DOHH2 (cell line): ENCODE results near the gene EIF2B2.

Experiments used
- H3F3A ChIP-seq: fragments of 200-600 bp; sonication (generic), shearing (Covaris generic); 2 replicates; pipeline ENCODE4 v1.6.0; 2016; ENCODE audit warnings: antibody characterized with exemption, mild to moderate bottlenecking; ENCODE audit not compliant: control insufficient read depth, insufficient read depth
- H3K27ac ChIP-seq: fragments of 200-600 bp; sonication (generic); 2 replicates; pipeline ENCODE4 v1.5.1; 2014; ENCODE audit warnings: low read depth, mild to moderate bottlenecking, low read length, moderate library complexity
- H3K27me3 ChIP-seq: fragments of 200-600 bp; sonication (generic); 2 replicates; pipeline ENCODE4 v1.6.1; 2014; ENCODE audit warnings: mild to moderate bottlenecking, low read length, mixed read lengths; ENCODE audit not compliant: control insufficient read depth
- H3K36me3 ChIP-seq: fragments of 200-600 bp; sonication (generic); 2 replicates; pipeline ENCODE4 v1.6.1; 2014; ENCODE audit warnings: mild to moderate bottlenecking, low read length, moderate library complexity, mixed read lengths; ENCODE audit not compliant: control insufficient read depth
- H3K4me1 ChIP-seq: fragments of 200-600 bp; sonication (generic); 2 replicates; pipeline ENCODE4 v1.6.1; 2014; ENCODE audit warnings: mild to moderate bottlenecking, low read length, mixed read lengths; ENCODE audit not compliant: control insufficient read depth
- H3K4me2 ChIP-seq: fragments of 200-600 bp; sonication (generic); 2 replicates; pipeline ENCODE4 v1.6.0; 2014; ENCODE audit warnings: mild to moderate bottlenecking, low read length, moderate library complexity
- H3K4me3 ChIP-seq: fragments of 200-600 bp; sonication (generic); 2 replicates; pipeline ENCODE4 v1.5.1; 2014; ENCODE audit warnings: mild to moderate bottlenecking, low read length, mixed read lengths
- H3K79me2 ChIP-seq: fragments of 200-600 bp; sonication (generic); 2 replicates; pipeline ENCODE4 v1.6.1; 2014; ENCODE audit warnings: mild to moderate bottlenecking, low read length, mixed read lengths; ENCODE audit not compliant: control insufficient read depth
- H3K9me2 ChIP-seq: fragments of 200-600 bp; sonication (generic); replicated peaks from 2 replicates; pipeline ENCODE4 v1.6.1; 2014; ENCODE audit warnings: mild to moderate bottlenecking, low read length, mixed read lengths; ENCODE audit not compliant: control insufficient read depth
- H3K9me3 ChIP-seq: fragments of 200-600 bp; sonication (generic); 2 replicates; pipeline ENCODE4 v1.6.1; 2014; ENCODE audit warnings: antibody characterized with exemption, low read length, mixed read lengths; ENCODE audit not compliant: control insufficient read depth, insufficient read depth
- H4K20me1 ChIP-seq: fragments of 200-600 bp; sonication (generic); 2 replicates; pipeline ENCODE4 v1.6.0; 2014; ENCODE audit warnings: low read depth, mild to moderate bottlenecking, antibody characterized with exemption, low read length, moderate library complexity; ENCODE audit not compliant: control insufficient read depth, insufficient read depth
- EZH2phosphoT487 ChIP-seq: fragments of 200-600 bp; sonication (generic); IDR thresholded peaks from 2 replicates; pipeline ENCODE4 v1.6.1; 2017; ENCODE audit warnings: borderline replicate concordance, mild to moderate bottlenecking, antibody characterized with exemption, low read length, moderate library complexity, mixed read lengths
- TF ChIP-seq, protein P1 (sequence below): fragments of 200-600 bp; sonication (generic); IDR thresholded peaks from one replicate; pipeline ENCODE4 v1.5.1; 2014; ENCODE audit warnings: antibody characterized with exemption, mild to moderate bottlenecking, low read depth, low read length; ENCODE audit not compliant: poor library complexity, severe bottlenecking

Gene EIF2B2

DNA sequence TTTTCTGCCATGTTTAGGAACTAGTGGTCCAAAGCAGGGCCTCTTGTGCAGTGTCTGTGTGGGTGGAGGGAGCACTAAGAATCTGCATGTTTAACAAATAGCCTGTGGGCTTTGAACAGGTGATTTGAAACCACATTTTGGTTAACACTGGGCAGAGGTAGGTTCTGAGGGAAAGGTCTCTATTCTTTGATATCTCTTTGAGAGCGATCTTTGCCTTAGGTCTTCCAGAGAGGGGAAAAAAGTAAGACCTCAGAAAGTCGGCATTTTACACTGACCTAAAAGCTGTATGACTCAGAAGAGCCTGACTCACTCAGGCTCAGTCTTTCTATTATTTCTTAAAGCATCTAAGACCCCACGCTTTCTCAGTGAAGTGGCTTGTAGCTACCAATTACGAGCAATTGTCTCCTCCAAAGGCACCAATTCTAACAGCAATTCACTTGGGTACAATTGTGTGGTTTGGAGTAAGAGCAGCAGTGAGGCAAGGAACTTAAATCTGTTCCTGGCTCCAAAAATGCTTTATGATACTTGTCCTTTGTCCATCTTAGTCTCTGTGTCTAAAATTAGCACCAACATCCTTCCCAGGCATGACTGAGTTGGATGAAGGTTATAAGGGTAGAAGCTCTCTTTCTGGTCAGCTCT is 8.8 kb downstream of the EIF2B2 start:
- TF ChIP-seq EZH2phosphoT487 = no peak
- TF ChIP-seq, protein P1, sequence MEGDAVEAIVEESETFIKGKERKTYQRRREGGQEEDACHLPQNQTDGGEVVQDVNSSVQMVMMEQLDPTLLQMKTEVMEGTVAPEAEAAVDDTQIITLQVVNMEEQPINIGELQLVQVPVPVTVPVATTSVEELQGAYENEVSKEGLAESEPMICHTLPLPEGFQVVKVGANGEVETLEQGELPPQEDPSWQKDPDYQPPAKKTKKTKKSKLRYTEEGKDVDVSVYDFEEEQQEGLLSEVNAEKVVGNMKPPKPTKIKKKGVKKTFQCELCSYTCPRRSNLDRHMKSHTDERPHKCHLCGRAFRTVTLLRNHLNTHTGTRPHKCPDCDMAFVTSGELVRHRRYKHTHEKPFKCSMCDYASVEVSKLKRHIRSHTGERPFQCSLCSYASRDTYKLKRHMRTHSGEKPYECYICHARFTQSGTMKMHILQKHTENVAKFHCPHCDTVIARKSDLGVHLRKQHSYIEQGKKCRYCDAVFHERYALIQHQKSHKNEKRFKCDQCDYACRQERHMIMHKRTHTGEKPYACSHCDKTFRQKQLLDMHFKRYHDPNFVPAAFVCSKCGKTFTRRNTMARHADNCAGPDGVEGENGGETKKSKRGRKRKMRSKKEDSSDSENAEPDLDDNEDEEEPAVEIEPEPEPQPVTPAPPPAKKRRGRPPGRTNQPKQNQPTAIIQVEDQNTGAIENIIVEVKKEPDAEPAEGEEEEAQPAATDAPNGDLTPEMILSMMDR = no peak
- Histone ChIP-seq H3K4me2 (no peak overlapping the region), H3F3A (0 out of 2 replicates have a peak, but pooled peaks cover 9% of the 10 kb centered on the region), H3K4me1 (no peaks in the 10 kb centered on the region), H3K79me2 (no peaks in the 10 kb centered on the region), H4K20me1 (no peaks in the 10 kb centered on the region), H3K36me3 (peaks cover 85% of the 10 kb centered on the region), H3K27ac (no peak overlapping the region), H3K9me3 (no peaks in the 10 kb centered on the region), H3K4me3 (no peak overlapping the region), H3K27me3 (no peaks in the 10 kb centered on the region), H3K9me2 (no peaks in the 10 kb centered on the region)

DNA sequence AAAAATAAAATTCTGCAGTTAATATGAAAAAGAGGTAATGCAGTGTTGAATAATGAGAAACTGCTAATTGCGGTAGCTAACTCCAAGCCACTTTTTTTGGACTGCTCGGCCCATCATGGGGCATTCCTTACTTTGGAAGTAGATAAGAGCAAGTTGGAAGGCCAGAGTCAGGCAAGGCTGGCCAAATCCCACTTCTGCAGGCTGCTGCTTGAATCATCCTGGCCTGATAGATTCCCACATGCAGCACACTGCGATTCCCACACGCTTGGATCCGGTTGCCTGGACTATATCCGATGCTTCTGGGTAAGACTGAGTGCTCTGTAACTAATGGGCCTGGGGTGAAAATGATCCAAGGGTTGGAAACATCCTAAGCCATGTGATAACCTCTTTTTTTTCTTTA is 10.6 kb downstream of the EIF2B2 start:
- no peaks in the 10 kb centered on the region for H3K9me2 ChIP-seq
- H3K36me3 ChIP-seq = peaks cover 76% of the 10 kb centered on the region
- H4K20me1 ChIP-seq = no peaks in the 10 kb centered on the region
- H3F3A ChIP-seq = 0 out of 2 replicates have a peak, but pooled peaks cover 9% of the 10 kb centered on the region
- no peak overlapping the region for H3K4me2 ChIP-seq
- no peak overlapping the region for H3K27ac ChIP-seq
- no peaks in the 10 kb centered on the region for H3K27me3 ChIP-seq
- no peaks in the 10 kb centered on the region for H3K4me1 ChIP-seq
- H3K79me2 ChIP-seq = no peaks in the 10 kb centered on the region
- TF ChIP-seq, protein P1 = no peak
- no peak for TF ChIP-seq EZH2phosphoT487
- H3K9me3 ChIP-seq = no peaks in the 10 kb centered on the region
- H3K4me3 ChIP-seq = no peak overlapping the region

DNA sequence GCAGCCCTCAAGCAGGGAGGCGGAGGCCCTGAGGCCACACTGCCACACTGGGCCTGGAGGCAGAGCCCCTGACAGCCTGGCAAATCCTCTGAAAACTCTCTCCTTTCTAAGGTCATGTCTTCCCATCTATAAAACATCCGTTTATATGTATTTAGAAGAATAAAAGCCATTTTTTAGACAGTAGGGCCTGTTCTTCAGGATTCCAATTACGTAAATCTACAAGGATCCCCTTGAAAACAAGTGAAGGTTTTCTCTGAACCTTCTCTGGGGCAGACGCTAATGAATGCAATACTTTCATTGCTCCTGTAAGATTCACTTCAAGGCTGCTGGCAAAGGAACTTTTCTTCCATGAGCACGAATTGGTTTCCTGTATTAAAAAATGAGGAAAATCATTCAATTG is 12.8 kb downstream of the EIF2B2 start:
- no peaks in the 10 kb centered on the region for H3K4me1 ChIP-seq
- no peaks in the 10 kb centered on the region for H3K27me3 ChIP-seq
- peaks cover 66% of the 10 kb centered on the region for H3K36me3 ChIP-seq
- H3F3A ChIP-seq = 0 out of 2 replicates have a peak, but pooled peaks cover 9% of the 10 kb centered on the region
- H4K20me1 ChIP-seq = no peaks in the 10 kb centered on the region
- no peak for TF ChIP-seq EZH2phosphoT487
- TF ChIP-seq, protein P1 = no peak
- H3K9me2 ChIP-seq = no peaks in the 10 kb centered on the region
- no peaks in the 10 kb centered on the region for H3K9me3 ChIP-seq
- H3K4me2 ChIP-seq = no peak overlapping the region
- no peak overlapping the region for H3K27ac ChIP-seq
- H3K4me3 ChIP-seq = no peak overlapping the region
- H3K79me2 ChIP-seq = no peaks in the 10 kb centered on the region
